Activated T-cell treated with anti-CD3 and anti-CD28 coated beads for 4 hours (primary cell): Measurements from ENCODE around the gene STX5.
"Not testable (repeated sequence)": the region's sequence is repeated elsewhere in the genome, so short reads cannot be mapped to it uniquely, and the experiment has no call there.

Experiments used
- DNase-seq: peaks from one replicate; pipeline ENCODE4 v3.0.0-alpha.2; 2020

Gene STX5

DNA sequence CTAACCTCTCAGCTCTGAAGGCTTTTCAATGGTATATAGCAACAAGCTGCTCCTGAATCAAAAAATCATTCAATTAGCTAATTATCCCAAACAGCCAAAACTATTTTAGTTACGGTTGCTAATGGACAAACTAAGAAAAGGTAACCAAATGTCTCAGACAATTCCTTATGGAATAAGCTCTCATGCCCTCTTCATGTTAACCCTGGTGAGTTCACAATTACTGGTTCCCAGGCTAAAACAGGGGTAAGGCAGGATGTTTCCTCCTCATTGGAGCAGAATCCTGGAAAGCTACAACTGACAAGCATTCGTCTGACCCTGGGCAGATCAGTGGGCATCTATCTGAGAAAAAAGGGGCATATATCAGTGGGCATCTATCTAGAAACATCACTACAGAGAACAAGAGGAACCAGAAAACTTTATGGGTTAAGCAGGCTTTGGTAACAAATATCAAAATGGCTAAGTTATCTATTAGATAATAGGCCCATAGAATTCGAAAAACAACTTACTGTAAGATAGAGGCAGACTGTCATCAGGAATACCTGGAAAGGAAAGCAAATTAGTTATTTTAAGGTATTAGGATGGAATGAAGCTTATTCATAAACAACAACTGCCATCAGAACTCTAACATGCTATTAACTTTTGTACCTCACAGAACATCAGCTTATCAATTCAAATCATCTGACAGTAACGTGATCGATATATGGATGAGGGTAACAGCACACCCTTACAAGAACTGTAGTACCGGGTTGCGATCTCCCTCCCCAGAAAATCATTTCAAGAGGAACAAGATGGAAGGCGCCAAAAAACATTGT is 22.4 kb upstream of the STX5 start:
- DNase-seq = no peak

DNA sequence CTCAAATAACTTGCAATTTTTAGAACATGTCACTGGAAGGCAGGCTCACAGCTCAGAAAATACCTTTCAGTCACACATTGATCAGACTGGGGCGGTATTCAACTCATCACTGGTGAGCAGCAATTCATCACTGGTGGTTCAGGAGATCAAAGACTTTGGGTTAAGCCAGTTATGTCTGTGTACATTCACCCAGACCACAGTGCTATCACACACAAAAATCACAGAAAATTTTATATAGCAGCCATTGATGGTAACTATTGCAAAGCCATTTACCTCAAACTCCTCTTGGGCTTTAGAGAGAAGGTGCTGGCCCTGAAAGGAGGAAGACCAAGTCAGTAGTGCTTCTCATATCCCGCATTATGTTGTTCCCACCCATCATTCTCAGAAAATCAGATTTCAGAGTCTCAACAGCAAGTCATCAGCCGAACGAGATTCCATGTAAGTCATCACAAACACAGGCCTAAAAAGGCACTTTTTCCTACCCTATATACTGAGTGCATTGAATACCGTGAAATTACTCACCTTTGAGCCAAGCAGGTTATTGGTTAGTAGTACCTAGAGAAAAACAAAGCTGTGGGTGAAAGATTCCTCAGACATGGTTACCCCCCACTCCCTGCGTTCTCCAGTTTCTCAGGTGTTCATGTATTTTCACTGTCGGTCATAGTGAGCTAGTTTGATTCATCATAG is 21.6 kb upstream of the STX5 start:
- DNase-seq = no peak

DNA sequence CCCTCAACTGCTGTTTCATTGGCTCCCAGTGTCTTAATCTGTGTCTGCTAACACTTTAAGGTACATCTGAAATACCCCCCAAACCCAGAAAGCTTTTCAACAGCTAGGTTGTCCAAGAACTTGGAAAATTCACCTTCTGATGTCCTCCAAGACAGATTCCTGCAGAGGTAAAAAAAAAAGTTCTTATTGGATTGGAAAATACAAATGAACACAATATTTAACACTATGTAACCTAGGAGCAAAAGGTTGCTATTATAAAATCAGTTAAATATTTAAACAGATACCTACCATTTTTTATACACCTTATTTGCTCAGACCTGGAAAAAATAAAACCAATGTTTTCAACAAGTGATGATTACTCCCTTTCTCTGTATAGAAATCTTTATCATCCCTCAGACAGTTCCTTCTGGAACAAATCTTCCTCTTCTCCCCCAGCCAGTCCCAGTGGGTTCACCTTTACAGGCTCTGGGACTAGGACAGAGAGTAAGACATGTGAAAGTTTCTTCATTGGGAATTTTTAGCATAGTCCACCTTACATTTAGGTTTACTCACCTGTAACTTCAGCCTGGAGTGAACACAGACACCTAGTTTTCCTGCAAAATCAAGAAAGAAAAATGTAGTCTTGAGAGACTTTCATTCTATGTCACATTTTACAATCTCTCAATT is 20.8 kb upstream of the STX5 start:
- no peak for DNase-seq

DNA sequence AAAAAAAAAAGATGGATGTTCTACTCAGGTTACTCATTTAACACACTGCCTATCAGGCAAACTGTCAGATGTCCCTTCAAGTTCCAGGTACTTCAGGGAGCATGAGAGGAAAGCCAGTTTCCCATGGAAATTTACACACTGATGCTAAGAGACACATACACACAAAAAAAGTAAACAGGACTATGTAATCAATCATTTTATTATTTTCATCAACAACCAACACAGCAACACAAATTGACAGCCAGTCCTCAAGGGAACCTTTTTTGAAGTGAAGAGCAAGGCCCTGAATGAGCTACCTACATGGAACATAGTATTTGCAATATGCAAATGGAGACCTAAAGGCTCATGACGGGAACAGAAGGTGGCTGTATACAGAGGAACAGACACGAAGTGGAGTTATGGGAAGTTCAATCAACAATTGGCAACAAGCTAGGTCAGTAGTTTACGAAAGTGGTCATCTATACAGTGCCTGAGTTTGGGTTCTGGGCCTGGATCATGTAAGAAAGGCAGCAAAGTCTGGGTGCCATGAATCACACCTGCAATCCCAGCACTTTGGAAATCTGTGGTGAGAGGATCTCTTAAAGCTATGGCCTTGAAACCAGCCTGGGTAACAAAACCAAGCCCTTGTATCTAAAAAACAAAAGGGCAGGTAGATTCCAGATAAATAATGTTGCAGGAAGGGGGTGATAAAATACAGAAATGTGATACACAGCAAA is 20.1 kb upstream of the STX5 start:
- no peak for DNase-seq

DNA sequence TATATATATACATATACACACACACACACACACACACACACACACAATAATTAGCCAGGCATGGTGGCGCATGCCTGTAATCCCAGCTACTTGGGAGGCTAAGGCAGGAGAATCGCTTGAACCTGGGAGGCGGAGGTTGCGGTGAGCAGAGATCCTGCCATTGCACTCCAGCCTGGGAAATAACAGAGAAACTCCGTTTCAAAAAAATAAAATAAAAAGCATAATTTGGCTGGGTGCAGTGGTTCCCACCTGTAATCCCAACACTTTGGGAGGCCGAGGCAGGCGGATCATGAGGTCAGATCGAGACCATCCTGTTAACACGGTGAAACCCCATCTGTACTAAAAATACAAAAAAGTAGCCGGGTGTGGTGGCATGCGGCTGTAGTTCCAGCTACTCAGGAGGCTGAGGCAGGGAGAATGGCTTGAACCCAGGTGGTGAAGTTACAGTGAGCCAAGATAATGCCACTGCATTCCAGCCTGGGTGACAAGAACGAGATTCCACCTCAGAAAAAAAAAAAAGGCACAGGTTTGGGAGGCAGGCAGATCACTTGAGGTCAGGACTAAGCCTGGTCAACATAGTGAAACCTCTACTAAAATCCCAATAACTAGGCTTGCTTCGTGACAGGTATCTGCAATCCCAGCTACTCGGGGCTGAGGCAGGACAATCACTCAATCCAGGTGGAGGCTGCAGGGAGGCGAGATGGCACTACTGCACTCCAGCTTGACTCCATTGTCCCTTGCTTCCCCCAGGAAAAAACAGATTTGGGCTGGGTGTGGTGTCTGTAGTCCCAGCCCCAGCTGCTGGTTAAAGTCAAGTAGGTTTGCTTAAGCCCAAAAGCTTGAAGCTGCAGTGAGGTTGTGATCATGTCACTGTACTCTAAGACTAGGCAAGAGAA is 19.3 kb upstream of the STX5 start:
- no peak for DNase-seq

DNA sequence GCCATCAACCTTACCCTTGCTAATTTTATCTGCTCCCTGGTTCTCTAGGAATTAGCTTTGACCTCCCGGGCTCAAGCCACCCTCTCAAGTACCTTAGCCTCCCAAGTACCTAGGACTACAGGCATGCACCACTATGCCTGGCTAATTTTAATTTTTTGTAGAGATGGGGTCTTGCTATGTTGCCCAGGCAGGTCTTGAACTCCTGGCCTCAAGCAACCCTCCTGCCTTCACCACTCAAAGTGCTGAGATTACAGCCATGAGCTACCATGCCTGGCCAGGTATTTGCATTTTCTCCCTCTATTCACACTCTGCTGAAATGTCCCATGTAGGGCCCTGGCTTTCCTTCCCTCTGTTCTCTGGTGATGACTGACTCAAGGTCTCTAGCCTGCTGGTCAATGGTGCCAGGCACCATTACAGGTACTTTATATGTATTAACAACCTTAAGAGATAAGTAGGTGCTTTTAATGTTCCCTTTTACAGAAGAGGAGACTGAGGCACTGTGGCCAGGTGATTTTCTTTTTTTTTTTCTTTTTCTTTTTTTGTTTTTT is 16.0 kb upstream of the STX5 start:
- no peak for DNase-seq

DNA sequence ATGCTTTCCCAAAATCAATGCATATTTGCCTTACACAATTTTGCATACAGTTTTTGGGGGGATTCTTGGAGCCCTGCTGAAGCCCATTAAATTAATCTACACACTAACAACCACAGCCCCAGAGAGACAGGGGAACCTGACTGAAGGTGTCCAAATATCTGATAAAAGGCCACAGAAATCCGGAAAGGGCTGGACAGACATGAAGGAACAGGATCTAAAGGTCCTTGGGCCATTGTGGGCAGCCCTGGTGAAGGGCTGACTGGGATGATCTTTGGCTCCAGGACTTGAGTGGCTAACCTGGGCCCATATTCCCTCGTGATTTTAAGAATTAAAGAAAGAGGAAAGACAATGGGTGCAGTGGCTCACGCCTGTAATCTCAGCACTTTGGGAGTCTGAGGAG is 14.3 kb upstream of the STX5 start:
- DNase-seq = no peak

DNA sequence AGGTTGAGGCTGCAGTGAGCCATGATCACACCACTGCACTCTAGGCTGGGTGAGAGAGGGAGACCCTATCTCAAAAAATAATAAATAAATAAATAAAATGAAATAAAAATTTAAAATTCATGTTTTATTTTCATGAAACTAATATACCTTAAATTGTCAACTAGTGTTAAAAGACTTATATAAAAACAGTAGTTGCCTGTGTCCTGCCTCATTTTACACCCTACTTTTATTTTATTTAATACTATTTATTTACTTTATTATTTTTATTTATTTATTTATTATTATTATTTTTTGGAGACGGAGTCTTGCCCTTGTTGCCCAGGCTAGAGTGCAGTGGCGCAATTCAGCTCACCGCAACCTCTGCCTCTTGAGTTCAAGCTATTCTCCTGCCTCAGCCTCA is 12.3 kb upstream of the STX5 start:
- DNase-seq = no peak

DNA sequence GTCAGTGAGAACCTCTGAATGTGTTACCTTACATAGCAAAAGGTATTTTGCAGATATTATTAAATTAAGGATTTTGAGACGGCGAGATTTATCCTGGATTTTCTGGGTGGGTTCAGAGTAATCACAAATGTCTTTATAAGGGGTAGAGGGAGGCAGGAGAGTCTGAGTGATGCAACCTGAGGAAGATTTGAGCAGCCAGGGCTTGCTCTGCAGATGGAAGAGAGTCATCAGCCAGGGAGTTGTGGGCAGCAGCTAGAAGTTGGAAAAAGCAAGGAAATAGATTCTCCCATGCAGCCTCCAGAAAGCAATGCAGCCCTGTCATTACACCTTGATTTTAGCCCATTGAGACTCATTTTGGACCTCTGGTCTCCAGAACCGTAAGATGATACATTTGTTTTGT is 11.6 kb upstream of the STX5 start:
- no peak for DNase-seq

DNA sequence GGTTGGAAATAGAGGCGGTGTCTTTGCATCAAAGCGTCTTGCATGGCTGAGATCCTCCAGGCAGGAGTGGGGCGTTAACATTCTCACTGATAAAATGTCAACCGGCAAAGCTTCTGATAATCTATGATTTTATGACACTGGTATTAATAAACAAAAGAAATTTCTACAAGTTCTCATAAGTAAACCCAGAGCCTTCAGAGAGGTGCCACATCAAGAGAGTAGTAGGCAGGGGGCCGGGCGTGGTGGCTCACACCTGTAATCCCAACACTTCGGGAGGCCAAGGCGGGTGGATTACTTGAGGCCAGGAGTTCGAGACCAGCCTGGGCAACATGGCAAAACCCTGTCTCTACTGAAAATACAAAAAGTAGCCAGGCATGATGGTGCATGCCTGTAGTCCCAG is 11.0 kb upstream of the STX5 start:
- DNase-seq = not testable (repeated sequence)

DNA sequence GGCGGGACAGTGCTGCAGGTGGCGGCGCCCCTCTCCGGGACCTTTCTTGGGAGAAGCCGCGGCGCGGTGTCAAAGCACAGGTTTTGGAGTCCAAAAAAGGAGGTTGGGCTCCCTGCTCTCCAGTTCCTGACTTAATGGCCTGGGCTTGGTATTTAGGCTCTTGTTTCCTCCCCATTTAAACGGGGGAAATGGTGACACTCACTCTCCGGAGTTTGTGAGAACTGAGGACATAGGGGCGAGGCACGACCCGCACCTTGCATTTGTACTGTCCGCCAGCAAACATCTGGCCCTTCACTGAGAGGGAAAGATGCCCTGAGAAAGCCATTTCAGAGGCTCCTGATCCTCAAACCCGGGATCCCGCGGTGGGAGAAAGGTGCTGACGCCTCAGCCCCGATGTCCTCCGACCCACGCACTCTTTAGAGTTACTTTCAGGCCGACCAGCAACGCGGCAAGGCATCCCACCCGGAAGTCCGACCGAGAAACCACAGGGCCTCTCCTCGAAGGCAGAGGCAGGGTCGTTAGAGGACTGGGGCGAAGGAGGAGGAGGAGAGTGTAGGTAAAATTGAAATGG is 10.4 kb upstream of the STX5 start:
- DNase-seq = peak; percentile 31

DNA sequence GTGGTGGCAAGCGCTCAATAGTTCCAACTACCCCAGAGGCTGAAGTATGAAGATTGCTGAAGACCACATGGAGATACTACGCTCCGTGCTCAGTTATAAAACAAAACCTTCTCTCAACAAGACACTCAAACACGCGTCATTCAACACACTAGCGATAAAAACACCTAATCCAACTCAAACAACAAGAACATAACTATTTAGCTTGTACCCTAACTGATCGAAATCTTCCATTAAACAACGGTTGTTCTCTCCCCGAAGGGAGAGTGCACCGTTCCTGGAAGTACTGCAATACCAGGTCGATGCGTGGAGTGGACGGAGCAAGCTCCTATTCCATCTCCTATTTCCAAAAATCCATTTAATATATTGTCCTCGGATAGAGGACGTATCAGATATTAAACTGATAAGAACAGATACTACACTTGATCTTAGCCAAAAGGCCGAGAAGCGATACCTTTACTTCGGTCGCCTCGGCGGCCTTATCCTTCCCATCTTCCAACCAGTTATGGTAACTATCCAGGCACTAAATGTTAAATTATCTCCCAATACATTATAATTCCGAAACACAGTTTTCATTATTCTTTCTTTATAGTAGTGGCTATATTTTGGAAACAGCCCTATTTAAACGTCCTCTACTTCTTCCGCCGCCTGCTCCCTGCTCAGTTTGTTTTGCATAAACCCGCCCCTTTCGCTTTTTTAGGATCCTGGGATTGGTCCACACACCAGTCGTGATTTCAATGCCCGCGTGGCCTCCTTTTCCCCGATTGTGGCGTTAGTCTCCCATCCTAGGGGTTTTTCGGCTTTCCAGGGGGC is 9.7 kb upstream of the STX5 start:
- DNase-seq = peak; percentile 76

DNA sequence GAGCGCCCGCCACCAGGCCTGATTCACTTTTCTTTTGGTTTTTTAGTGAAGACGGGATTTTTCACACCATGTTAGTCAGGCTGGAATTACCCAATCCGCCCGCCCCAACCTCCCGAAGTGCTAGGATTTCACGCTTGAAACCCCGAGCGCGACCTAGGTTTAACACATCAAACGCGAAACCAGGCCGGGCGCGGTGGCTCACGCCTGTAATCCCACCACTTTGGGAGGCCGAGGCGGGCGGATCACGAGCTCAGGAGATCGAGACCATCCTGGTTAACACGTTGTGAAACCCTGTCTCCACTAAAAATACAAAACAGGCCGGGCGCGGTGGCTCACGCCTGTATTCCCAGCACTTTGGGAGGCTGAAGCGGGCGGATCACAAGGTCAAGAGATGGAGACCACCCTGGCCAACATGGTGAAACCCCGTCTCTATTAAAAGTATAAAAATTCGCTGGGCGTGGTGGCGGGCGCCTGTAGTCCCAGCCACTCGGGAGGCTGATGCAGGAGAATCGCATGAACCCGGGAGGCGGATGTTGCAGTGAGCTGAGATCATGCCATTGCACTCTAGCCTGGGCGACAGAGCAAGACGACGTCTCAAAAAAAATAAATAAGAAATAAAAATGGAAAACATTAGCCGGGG is 9.0 kb upstream of the STX5 start:
- peak; percentile 47 for DNase-seq

DNA sequence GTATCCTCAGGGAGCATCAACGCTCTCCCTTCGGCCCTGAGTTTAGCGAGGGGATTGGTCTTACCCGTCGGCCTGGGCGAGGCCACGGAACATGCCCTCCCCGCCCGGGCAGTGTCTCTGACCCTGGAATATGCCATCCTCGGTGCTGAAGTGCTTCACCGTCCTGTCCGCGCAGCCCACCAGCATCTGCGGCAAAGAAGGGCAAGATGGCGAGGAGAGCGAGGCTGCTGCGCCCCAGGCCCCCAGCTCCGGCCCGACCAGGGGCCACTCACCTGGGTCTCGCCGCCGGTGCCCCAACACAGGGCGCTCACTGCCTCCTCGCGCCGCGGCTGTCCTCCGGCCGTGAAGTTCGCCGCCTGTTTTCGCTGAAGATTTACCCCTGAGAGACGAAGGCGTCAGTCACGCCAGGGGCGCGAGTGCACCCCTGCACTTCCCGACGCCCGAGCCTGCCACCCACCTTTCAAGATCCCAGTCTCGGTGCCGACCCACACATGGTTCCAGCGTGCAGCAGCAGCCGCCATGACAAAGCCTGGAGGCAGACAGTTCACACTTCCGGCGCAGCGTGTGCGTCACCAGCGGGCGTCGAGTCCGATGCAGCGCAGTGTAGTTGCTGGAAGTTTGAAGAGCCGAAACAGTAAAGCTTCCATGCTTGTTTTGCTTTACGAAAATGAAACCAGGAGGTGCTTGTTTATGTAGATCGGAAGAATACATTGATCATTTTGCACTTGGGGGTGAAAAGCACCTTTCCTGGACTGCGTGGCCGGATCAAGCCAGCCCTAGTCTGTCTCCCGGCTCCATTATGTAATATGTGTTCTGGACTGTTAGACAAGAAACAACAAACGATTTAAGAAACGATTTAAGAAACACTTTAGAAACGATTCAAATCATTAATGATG is 7.4 kb upstream of the STX5 start, which contains the start of gene WDR74:
WDR74 (minus strand) TSS at position 541 of the 896 bp plus-strand sequence; CDS start at position 521, 20 bp downstream.
- DNase-seq = peak; percentile 86

DNA sequence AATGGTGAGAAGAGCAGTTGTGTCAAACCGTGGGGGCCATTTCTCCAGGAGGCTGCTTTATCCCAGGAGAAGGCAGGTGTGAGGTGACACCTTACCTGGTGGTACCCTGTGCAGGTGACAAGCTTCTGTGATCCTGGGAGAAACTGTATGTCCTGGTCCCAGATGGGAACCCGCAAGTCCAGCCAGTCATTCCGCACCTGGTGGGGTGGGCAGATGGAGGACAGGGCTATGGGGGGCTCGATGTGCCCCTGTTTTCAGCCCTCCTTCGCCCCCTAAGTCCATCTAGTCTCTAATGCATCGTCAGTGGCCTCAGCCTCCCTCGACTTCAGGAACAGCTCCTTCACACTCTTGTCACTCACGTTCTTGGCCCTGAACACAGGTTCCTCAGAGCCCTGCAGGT is 3.5 kb upstream of the STX5 start:
- DNase-seq = no peak

DNA sequence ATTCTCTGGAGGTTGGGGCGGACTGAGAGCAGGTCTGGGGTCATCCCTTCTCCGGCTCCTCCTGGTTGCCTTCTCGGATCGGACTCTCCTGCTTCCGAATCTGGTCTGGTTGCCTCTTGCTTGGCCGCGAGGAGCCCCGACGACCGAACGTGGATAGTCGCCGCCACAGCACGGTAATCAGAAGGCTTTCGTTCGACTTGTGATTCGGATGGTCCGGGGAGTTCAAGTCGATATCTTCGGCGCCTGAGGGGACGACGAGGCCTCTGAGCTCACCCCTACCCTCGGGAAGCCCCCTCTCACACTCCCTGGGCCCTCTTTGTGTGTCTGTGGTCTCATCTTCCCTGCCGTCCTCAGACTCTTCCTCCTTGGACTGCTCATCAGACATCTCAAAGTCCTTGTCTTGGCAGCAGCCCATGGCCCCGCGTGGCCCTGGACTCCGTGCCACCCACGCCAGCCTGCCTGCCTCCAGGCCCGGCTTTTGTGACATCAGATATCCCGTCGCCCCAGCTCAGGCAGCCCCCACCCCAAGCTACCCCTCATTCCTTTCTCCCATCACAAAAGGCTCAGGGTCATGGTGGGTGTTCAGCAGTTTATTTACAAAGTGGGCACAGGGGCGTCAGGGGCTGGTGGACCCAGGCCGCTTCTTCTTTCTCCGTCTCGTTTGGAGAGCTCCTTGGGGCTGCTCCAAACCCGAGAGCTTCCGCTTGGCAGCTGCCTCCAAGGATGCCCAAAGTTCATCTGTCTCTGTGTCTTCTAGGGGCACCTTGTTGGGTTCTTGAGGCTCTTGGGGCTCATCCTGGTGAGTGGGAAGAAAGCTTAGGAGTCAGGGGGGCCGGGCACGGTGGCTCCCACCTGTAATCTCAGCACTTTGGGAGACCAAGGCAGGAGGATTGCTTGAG is 734 bp upstream of the STX5 start, which contains the start of gene TEX54:
TEX54 (minus strand) TSS at position 506 of the 899 bp plus-strand sequence.
- DNase-seq = peak; percentile 25

DNA sequence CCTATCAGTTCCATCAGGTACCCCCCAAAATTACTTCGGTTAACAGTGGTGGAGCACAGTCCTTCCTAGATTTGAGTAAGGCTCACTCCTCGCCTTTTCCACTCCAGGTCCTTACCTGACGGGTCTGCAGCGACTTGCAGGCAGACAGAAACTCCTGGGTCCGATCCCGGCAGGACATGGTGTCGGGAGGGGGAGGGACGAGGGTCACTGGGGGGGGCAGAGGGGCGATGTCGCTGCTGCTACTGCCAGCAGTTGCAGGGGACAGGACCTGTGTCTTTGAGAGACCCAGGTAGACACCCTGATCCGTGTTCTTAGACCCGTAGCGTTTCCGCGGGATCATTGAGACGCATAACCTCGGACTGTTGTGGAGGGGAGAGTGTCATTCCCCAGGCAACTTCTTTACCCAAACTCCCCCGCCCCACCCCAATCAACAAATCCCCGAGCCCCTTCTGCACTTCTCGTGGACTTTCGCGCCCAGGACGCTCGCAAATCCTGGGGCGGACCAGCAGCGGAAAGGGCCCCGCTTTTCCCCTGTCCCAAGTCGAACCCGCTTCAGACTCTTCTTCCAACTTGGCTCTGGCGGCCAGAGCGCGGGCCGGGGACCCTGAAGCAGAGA is 839 bp downstream of the STX5 start:
- DNase-seq = no peak
